HCT116 (cell line): ENCODE measurements around the gene DIP2C. TPM values are rescaled to one million over a fixed set of nuclear protein-coding genes. Genes with fewer than 3 reads are reported as not detected.

ENCODE experiments used
- ATAC-seq: fragments of 200-7000 bp; cut with Tn5 transposase; 2 replicates; pipeline ENCODE4 v1.9.1; 2020; ENCODE audit warnings: mild to moderate bottlenecking, moderate library complexity
- BruUV-seq: library from RNA; stranded (reverse); fragments of 400-500 nt; replicated peaks from 2 replicates; lab custom pipeline; 2021; lab: Mats Ljungman, UMichigan
- CTCF ChIA-PET: fragments of 300-600 bp; sonication (Branson Sonifier 250); formaldehyde crosslinking; loops from one replicate; lab custom pipeline; 2021; ENCODE audit warnings: antibody characterized with exemption; lab: Charles Lee
- POLR2A ChIA-PET: fragments of 300-600, 350-600 bp; sonication (Branson Sonifier 250); formaldehyde crosslinking; loops from one replicate; lab custom pipeline; 2021; ENCODE audit warnings: antibody characterized with exemption; lab: Charles Lee
- RAD21 ChIA-PET, 2 experiments: fragments of 300-600 bp; sonication (Branson Sonifier 250); formaldehyde crosslinking; loops; one replicate each; lab custom pipeline; 2023; ENCODE audit warnings: low total read pairs in 2 of 2; ENCODE audit not compliant: uncharacterized antibody in 2 of 2, unreplicated experiment in 2 of 2, low non-redundant PET in 1 of 2; lab: Charles Lee
- DNase-seq: peaks from one replicate; pipeline ENCODE4 v3.0.0-alpha.2; 2010; ENCODE audit warnings: low read depth, low spot score
- H2AFZ ChIP-seq: fragments of 200-600 bp; shearing (Covaris generic), sonication (generic); 2 replicates; pipeline ENCODE4 v1.6.1; 2017; ENCODE audit warnings: low read depth, mixed run types, mixed read lengths, antibody characterized with exemption, low read length; ENCODE audit not compliant: poor library complexity, severe bottlenecking
- H3K27ac ChIP-seq: 2 replicates; pipeline ENCODE4 v1.5.1; 2012; ENCODE audit warnings: low read depth, low read length
- H3K27me3 ChIP-seq: fragments of 200-600 bp; sonication (generic); 2 replicates; pipeline ENCODE4 v1.6.1; 2016; ENCODE audit warnings: mixed run types, low read length, mixed read lengths; ENCODE audit not compliant: insufficient read depth
- H3K36me3 ChIP-seq, 2 experiments: fragments of 200-500 bp in 1 of 2; fragments of 200-600 bp in 1 of 2; sonication (Bioruptor generic) in 1 of 2; sonication (generic) in 1 of 2; 2 replicates each; pipeline versions ENCODE4 v1.5.1 to v1.6.1; 2014 to 2016; ENCODE audit warnings: low read length in 2 of 2, inconsistent platforms in 1 of 2, mixed read lengths in 1 of 2, mixed run types in 1 of 2; ENCODE audit not compliant: insufficient read depth in 2 of 2, control insufficient read depth in 1 of 2
- H3K4me1 ChIP-seq, 2 experiments: fragments of 200-600 bp in 1 of 2; sonication (generic) in 1 of 2; 2 replicates each; pipeline versions ENCODE4 v1.5.1 to v1.6.1; 2012 to 2017; ENCODE audit warnings: low read length in 2 of 2, inconsistent platforms in 1 of 2, mild to moderate bottlenecking in 1 of 2, mixed read lengths in 1 of 2, mixed run types in 1 of 2, moderate library complexity in 1 of 2; ENCODE audit not compliant: insufficient read depth in 2 of 2, control insufficient read depth in 1 of 2
- H3K4me2 ChIP-seq: fragments of 200-600 bp; sonication (generic); 2 replicates; pipeline ENCODE4 v1.6.1; 2017; ENCODE audit warnings: mixed run types, low read length, mixed read lengths
- H3K4me3 ChIP-seq, 2 experiments: fragments of 200-600 bp in 1 of 2; sonication (generic) in 1 of 2; replicated peaks in 1 of 2; 2 replicates each; pipeline ENCODE4 v1.5.1; 2011 to 2016; ENCODE audit warnings: low read length in 2 of 2, control low read depth in 1 of 2, low read depth in 1 of 2, mild to moderate bottlenecking in 1 of 2, mixed read lengths in 1 of 2, mixed run types in 1 of 2
- H3K79me2 ChIP-seq: fragments of 200-600 bp; sonication (generic); 2 replicates; pipeline ENCODE4 v1.6.1; 2017; ENCODE audit warnings: mild to moderate bottlenecking, mixed run types, low read length, moderate library complexity, mixed read lengths; ENCODE audit not compliant: insufficient read depth
- H3K9ac ChIP-seq: fragments of 200-600 bp; sonication (generic); 2 replicates; pipeline ENCODE4 v1.6.1; 2016; ENCODE audit warnings: low read length, mixed read lengths
- H3K9me2 ChIP-seq: fragments of 200-600 bp; sonication (generic), shearing (Covaris generic); 2 replicates; pipeline ENCODE4 v1.6.1; 2017; ENCODE audit warnings: mixed run types, mild to moderate bottlenecking, moderate library complexity; ENCODE audit not compliant: insufficient read depth
- H3K9me3 ChIP-seq, 2 experiments: fragments of 200-500 bp in 1 of 2; fragments of 200-600 bp in 1 of 2; sonication (Bioruptor generic) in 1 of 2; sonication (generic) in 1 of 2; 2 replicates each; pipeline ENCODE4 v1.6.1; 2014 to 2017; ENCODE audit warnings: low read length in 2 of 2, mixed read lengths in 2 of 2, inconsistent platforms in 1 of 2, low read depth in 1 of 2, mild to moderate bottlenecking in 1 of 2, mixed run types in 1 of 2, moderate library complexity in 1 of 2; ENCODE audit not compliant: control insufficient read depth in 1 of 2, insufficient read depth in 1 of 2
- H4K20me1 ChIP-seq: fragments of 200-600 bp; sonication (generic), shearing (Covaris generic); 2 replicates; pipeline ENCODE4 v1.6.1; 2017; ENCODE audit warnings: mixed run types, mild to moderate bottlenecking, moderate library complexity; ENCODE audit not compliant: insufficient read depth
- CBX3 ChIP-seq: IDR thresholded peaks from 2 replicates; pipeline ENCODE4 v1.6.1; 2012; ENCODE audit warnings: low read depth
- CEBPB ChIP-seq: IDR thresholded peaks from 2 replicates; pipeline ENCODE4 v1.6.1; 2012; ENCODE audit warnings: low read depth
- ELF1 ChIP-seq: IDR thresholded peaks from 2 replicates; pipeline ENCODE4 v1.6.1; 2012; ENCODE audit warnings: low read depth, borderline replicate concordance
- FOSL1 ChIP-seq: IDR thresholded peaks from 2 replicates; pipeline ENCODE4 v1.6.1; 2012; ENCODE audit warnings: low read depth
- JUND ChIP-seq: IDR thresholded peaks from 2 replicates; pipeline ENCODE4 v1.6.1; 2012
- POLR2A ChIP-seq: IDR thresholded peaks from 2 replicates; pipeline ENCODE4 v1.7.0; 2011; ENCODE audit warnings: borderline replicate concordance; ENCODE audit not compliant: insufficient read depth, insufficient read length; ENCODE audit errors: extremely low read depth
- RAD21 ChIP-seq: IDR thresholded peaks from 2 replicates; pipeline ENCODE4 v1.6.1; 2012; ENCODE audit warnings: low read depth, mild to moderate bottlenecking
- SIN3A ChIP-seq: IDR thresholded peaks from 2 replicates; pipeline ENCODE4 v1.6.1; 2012; ENCODE audit warnings: low read depth
- SP1 ChIP-seq: IDR thresholded peaks from 2 replicates; pipeline ENCODE4 v1.6.1; 2012; ENCODE audit warnings: low read depth
- TCF7L2 ChIP-seq: IDR thresholded peaks from 2 replicates; pipeline ENCODE4 v1.7.0; 2011; ENCODE audit warnings: borderline replicate concordance, inconsistent platforms; ENCODE audit not compliant: insufficient read depth, insufficient read length; ENCODE audit errors: extremely low read depth
- ZFX ChIP-seq: fragments of 450-650 bp; IDR thresholded peaks from 2 replicates; pipeline ENCODE4 v1.6.1; 2017
- ZNF274 ChIP-seq: fragments of 200-500 bp; sonication (Bioruptor generic); IDR thresholded peaks from 2 replicates; pipeline ENCODE4 v1.6.1; 2014; ENCODE audit warnings: mild to moderate bottlenecking, low read depth, low read length, inconsistent platforms
- intact Hi-C: fragments of 100-400 bp; cut with micrococcal nuclease; formaldehyde crosslinking; loops from 2 replicates; pipeline ENCODE4 v1.10.0; 2022
- total RNA-seq: library from RNA; stranded (reverse); gene quantifications from one replicate; pipeline ENCODE4 v1.2.1, GENCODE V29; 2021; ENCODE audit not compliant: unreplicated experiment
- TF ChIP-seq, protein P1 (sequence below), 3 experiments: fragments of 200-600 bp in 1 of 3; sonication (generic) in 1 of 3; IDR thresholded peaks in 2 of 3; conservative IDR thresholded peaks in 1 of 3; 2 replicates each; pipeline ENCODE4 v1.5.1; 2012 to 2017; ENCODE audit warnings: low read depth in 2 of 3, low read length in 2 of 3, antibody characterized with exemption in 1 of 3, borderline replicate concordance in 1 of 3, control low read depth in 1 of 3, mild to moderate bottlenecking in 1 of 3, mixed read lengths in 1 of 3, mixed run types in 1 of 3, moderate library complexity in 1 of 3; ENCODE audit not compliant: insufficient read depth in 1 of 3
- TF ChIP-seq, protein P2 (sequence below): IDR thresholded peaks from 2 replicates; pipeline ENCODE4 v1.6.1; 2012; ENCODE audit warnings: low read depth
- TF ChIP-seq, protein P3 (sequence below): IDR thresholded peaks from 2 replicates; pipeline ENCODE4 v1.6.1; 2012

The DIP2C gene
- total RNA-seq, 1 experiment from 2014 or later: 15.4 TPM

DNA sequence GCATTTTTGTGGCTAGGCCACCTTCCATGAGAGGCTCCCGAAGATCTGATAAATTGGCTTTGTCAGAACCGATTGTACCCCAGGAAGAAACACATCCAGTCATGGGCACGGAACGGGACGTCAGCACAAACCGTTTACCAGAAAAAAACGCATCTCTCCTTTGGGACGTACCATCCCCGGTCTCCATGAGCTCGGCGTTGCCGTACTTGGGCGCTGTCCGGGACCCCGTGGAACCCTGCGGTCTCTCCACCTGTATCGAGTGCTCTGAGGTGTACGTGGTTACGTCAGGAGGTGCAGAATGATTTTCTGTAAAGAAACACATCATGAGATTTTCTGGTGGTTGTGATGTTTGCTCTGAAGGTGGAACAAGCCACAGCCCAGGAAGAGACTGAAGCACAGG, 270.6 kb downstream of the DIP2C start:
- no peaks in the 10 kb centered on the region for H3K9me3 ChIP-seq
- ChIA-PET RAD21 (no interaction called here), POLR2A (no interaction called here), CTCF (no interaction called here)
- no peak for ATAC-seq
- no peaks in the 10 kb centered on the region for H3K36me3 ChIP-seq
- H4K20me1 ChIP-seq: no peaks in the 10 kb centered on the region
- no peak overlapping the region for H3K27ac ChIP-seq
- DNase-seq: no peak
- no peak overlapping the region for H3K4me3 ChIP-seq
- TF ChIP-seq, protein P1, sequence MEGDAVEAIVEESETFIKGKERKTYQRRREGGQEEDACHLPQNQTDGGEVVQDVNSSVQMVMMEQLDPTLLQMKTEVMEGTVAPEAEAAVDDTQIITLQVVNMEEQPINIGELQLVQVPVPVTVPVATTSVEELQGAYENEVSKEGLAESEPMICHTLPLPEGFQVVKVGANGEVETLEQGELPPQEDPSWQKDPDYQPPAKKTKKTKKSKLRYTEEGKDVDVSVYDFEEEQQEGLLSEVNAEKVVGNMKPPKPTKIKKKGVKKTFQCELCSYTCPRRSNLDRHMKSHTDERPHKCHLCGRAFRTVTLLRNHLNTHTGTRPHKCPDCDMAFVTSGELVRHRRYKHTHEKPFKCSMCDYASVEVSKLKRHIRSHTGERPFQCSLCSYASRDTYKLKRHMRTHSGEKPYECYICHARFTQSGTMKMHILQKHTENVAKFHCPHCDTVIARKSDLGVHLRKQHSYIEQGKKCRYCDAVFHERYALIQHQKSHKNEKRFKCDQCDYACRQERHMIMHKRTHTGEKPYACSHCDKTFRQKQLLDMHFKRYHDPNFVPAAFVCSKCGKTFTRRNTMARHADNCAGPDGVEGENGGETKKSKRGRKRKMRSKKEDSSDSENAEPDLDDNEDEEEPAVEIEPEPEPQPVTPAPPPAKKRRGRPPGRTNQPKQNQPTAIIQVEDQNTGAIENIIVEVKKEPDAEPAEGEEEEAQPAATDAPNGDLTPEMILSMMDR (IDR thresholded peaks at IDR 0.05 in 2 of 3, conservative IDR thresholded peaks at IDR 0.05 in 1 of 3; ENCODE audit: borderline replicate concordance in 1 of 3, insufficient read depth in 1 of 3, low read depth in 2 of 3, low read length in 2 of 3): no peak
- TF ChIP-seq ZNF274 (no peak), ZFX (no peak), FOSL1 (no peak), ELF1 (no peak), RAD21 (no peak), CBX3 (no peak), SP1 (no peak), TCF7L2 (no peak), POLR2A (no peak), JUND (no peak), CEBPB (no peak), SIN3A (no peak)
- TF ChIP-seq, protein P2, sequence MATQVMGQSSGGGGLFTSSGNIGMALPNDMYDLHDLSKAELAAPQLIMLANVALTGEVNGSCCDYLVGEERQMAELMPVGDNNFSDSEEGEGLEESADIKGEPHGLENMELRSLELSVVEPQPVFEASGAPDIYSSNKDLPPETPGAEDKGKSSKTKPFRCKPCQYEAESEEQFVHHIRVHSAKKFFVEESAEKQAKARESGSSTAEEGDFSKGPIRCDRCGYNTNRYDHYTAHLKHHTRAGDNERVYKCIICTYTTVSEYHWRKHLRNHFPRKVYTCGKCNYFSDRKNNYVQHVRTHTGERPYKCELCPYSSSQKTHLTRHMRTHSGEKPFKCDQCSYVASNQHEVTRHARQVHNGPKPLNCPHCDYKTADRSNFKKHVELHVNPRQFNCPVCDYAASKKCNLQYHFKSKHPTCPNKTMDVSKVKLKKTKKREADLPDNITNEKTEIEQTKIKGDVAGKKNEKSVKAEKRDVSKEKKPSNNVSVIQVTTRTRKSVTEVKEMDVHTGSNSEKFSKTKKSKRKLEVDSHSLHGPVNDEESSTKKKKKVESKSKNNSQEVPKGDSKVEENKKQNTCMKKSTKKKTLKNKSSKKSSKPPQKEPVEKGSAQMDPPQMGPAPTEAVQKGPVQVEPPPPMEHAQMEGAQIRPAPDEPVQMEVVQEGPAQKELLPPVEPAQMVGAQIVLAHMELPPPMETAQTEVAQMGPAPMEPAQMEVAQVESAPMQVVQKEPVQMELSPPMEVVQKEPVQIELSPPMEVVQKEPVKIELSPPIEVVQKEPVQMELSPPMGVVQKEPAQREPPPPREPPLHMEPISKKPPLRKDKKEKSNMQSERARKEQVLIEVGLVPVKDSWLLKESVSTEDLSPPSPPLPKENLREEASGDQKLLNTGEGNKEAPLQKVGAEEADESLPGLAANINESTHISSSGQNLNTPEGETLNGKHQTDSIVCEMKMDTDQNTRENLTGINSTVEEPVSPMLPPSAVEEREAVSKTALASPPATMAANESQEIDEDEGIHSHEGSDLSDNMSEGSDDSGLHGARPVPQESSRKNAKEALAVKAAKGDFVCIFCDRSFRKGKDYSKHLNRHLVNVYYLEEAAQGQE: no peak
- TF ChIP-seq, protein P3, sequence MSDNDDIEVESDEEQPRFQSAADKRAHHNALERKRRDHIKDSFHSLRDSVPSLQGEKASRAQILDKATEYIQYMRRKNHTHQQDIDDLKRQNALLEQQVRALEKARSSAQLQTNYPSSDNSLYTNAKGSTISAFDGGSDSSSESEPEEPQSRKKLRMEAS: no peak
- no peaks in the 10 kb centered on the region for H3K9me2 ChIP-seq
- H3K27me3 ChIP-seq: no peaks in the 10 kb centered on the region
- no peaks in the 10 kb centered on the region for H3K79me2 ChIP-seq
- H3K4me1 ChIP-seq: peaks cover 14 to 20% of the 10 kb centered on the region in 2 experiments; a peak in 3 of 4 replicates
- H2AFZ ChIP-seq: no peak overlapping the region
- no peak overlapping the region for H3K4me2 ChIP-seq
- intact Hi-C loops: no loop called here
- no peak overlapping the region for H3K9ac ChIP-seq
- no TSS peak for BruUV-seq
